ENCODE measurements around the gene NPB. TPM values are rescaled to one million over a fixed set of nuclear protein-coding genes. Genes with fewer than 3 reads are reported as not detected.

The NPB gene
- total RNA-seq, 4 donors from 2014 or later = 0.12 to 0.16 TPM; not detected in 2

GRCh38 chr17:81859906-81860755, 41.9 kb upstream of the NPB start, which contains the start of gene P4HB:
Gene P4HB, minus strand, starts transcription at chr17:81860535. Its CDS starts 64 bp downstream, at chr17:81860471.
- 0% methylated on average over 8 of the region's 95 CpGs; no CpG with 5 or more reads in 1 of the 2 donors for WGBS, 2 donors (ENCODE audit: low coverage in 1 of 2)
- no peak for TF ChIP-seq EP300 (IDR thresholded peaks at IDR 0.05)
- TF ChIP-seq POLR2AphosphoS5 (IDR thresholded peaks at IDR 0.05) = peak; percentile 65
- no peak for TF ChIP-seq CTCF (IDR thresholded peaks at IDR 0.05)
- TF ChIP-seq POLR2A (IDR thresholded peaks at IDR 0.05) = peak; percentile 74 to 89
- H3K36me3 ChIP-seq = peaks cover 0 to 44% of the 10 kb centered on the region in 2 donors
- no peak for ATAC-seq
- H3K9me3 ChIP-seq = no peaks in the 10 kb centered on the region
- peak within 1 kb of the TSS; percentile 84 to 88 for H3K4me3 ChIP-seq
- no peaks in the 10 kb centered on the region for H3K27me3 ChIP-seq
- H3K4me1 ChIP-seq = peaks cover 0 to 70% (median 25%) of the 10 kb centered on the region in 3 donors
- H3K27ac ChIP-seq = peak within 1 kb of the TSS; percentile 87 to 98 (median 91)

- Histone ChIP-seq H3K4me1 (peaks cover 0 to 67% (median 25%) of the 10 kb centered on the region in 3 donors), H3K27me3 (no peaks in the 10 kb centered on the region), H3K27ac (peak overlapping the region; percentile 87 to 97 (median 91)), H3K36me3 (peaks cover 0 to 44% of the 10 kb centered on the region in 2 donors), H3K4me3 (peak overlapping the region; percentile 51 to 88), H3K9me3 (no peaks in the 10 kb centered on the region)
- peak; percentile 92 to 94 for TF ChIP-seq POLR2A (IDR thresholded peaks at IDR 0.05)
- TF ChIP-seq EP300 (IDR thresholded peaks at IDR 0.05) = no peak
- peak; percentile 98 for TF ChIP-seq POLR2AphosphoS5 (IDR thresholded peaks at IDR 0.05)
- peak in 1 of 4 experiments; percentile 36 for TF ChIP-seq CTCF (IDR thresholded peaks at IDR 0.05)
- ATAC-seq = peak; percentile 96
- WGBS, 2 donors (ENCODE audit: low coverage in 1 of 2) = 1 to 2% methylated on average over 11 to 16 of the region's 74 CpGs
Measured at GRCh38 chr17:81860756-81861568, 41.1 kb upstream of the NPB start.

GRCh38 chr17:81863123-81863675, 38.8 kb upstream of the NPB start:
- no peak for ATAC-seq
- H3K36me3 ChIP-seq = peaks cover 0 to 34% of the 10 kb centered on the region in 2 donors
- H3K4me3 ChIP-seq = no peak overlapping the region
- peaks cover 0 to 69% (median 32%) of the 10 kb centered on the region in 3 donors for H3K4me1 ChIP-seq
- no peak overlapping the region for H3K27ac ChIP-seq
- H3K27me3 ChIP-seq = no peaks in the 10 kb centered on the region
- 53 to 73% methylated on average over 2 to 3 of the region's 6 CpGs for WGBS, 2 donors (ENCODE audit: low coverage in 1 of 2)
- H3K9me3 ChIP-seq = no peaks in the 10 kb centered on the region
- no peak for TF ChIP-seq CTCF (IDR thresholded peaks at IDR 0.05)
- TF ChIP-seq EP300 (IDR thresholded peaks at IDR 0.05) = no peak
- TF ChIP-seq POLR2AphosphoS5 (IDR thresholded peaks at IDR 0.05) = no peak
- no peak for TF ChIP-seq POLR2A (IDR thresholded peaks at IDR 0.05)

GRCh38 chr17:81863833-81864768, 37.9 kb upstream of the NPB start:
- TF ChIP-seq EP300 (IDR thresholded peaks at IDR 0.05) (no peak), POLR2A (IDR thresholded peaks at IDR 0.05) (no peak), POLR2AphosphoS5 (IDR thresholded peaks at IDR 0.05) (no peak), CTCF (IDR thresholded peaks at IDR 0.05) (no peak)
- H3K4me1 ChIP-seq = peaks cover 0 to 69% (median 30%) of the 10 kb centered on the region in 3 donors
- no peak for ATAC-seq
- no peaks in the 10 kb centered on the region for H3K9me3 ChIP-seq
- peaks cover 0 to 34% of the 10 kb centered on the region in 2 donors for H3K36me3 ChIP-seq
- H3K4me3 ChIP-seq = no peak overlapping the region
- no peaks in the 10 kb centered on the region for H3K27me3 ChIP-seq
- 61 to 69% methylated on average over 4 to 6 of the region's 9 CpGs for WGBS, 2 donors (ENCODE audit: low coverage in 1 of 2)
- H3K27ac ChIP-seq = peak overlapping the region in 2 of 4 donors; percentile 6 to 22
